Activated B cell treated with CpG ODN at 0.5 μM for 24 hours (primary cell): ENCODE measurements around the gene NDUFS4. TPM values are rescaled to one million over a fixed set of nuclear protein-coding genes. Genes with fewer than 3 reads are reported as not detected.
"Not testable (repeated sequence)": the region's sequence is repeated elsewhere in the genome, so short reads cannot be mapped to it uniquely, and the experiment has no call there.

ENCODE experiments used
- ATAC-seq: fragments of 200-7000 bp; cut with Tn5 transposase; one replicate; pipeline ENCODE4 v1.10.0; 2021; ENCODE audit warnings: low read depth, mild to moderate bottlenecking, moderate library complexity
- CTCF ChIA-PET: fragments of 350-600 bp; sonication (Branson Sonifier 250); formaldehyde crosslinking; loops from one replicate; lab custom pipeline; 2021; ENCODE audit warnings: antibody characterized with exemption; lab: Charles Lee
- POLR2A ChIA-PET: fragments of 350-600 bp; sonication (Branson Sonifier 250); formaldehyde crosslinking; loops from one replicate; lab custom pipeline; 2021; ENCODE audit warnings: antibody characterized with exemption; lab: Charles Lee
- DNase-seq: peaks from one replicate; pipeline ENCODE4 v3.0.0; 2022
- H3K27ac Mint-ChIP-seq: one replicate; pipeline ENCODE4 v1.8.0; 2020; ENCODE audit warnings: mixed read lengths
- H3K27me3 Mint-ChIP-seq: one replicate; pipeline ENCODE4 v1.8.0; 2021; ENCODE audit warnings: mixed read lengths
- H3K36me3 Mint-ChIP-seq: one replicate; pipeline ENCODE4 v1.8.0; 2021; ENCODE audit warnings: low read depth, mixed read lengths
- H3K4me1 Mint-ChIP-seq: one replicate; pipeline ENCODE4 v1.8.0; 2021; ENCODE audit warnings: mixed read lengths
- H3K4me3 Mint-ChIP-seq: one replicate; pipeline ENCODE4 v1.8.0; 2020; ENCODE audit warnings: mild to moderate bottlenecking, mixed read lengths
- H3K9me3 Mint-ChIP-seq: one replicate; pipeline ENCODE4 v1.8.0; 2020; ENCODE audit warnings: mixed read lengths
- CTCF ChIP-seq: fragments of 200-600 bp; IDR thresholded peaks from one replicate; pipeline ENCODE4 v1.8.0; 2022; ENCODE audit warnings: antibody characterized with exemption, mild to moderate bottlenecking
- intact Hi-C: fragments of 100-400 bp; cut with micrococcal nuclease; formaldehyde crosslinking; loops from one replicate; pipeline ENCODE4 v1.15.1; 2024
- total RNA-seq: library from RNA; stranded (reverse); gene quantifications from 2 replicates; pipeline ENCODE4 v1.2.3, GENCODE V29; 2022

NDUFS4 gene
- total RNA-seq, 1 donor from 2014 or later, result 35.6 TPM

- DNase-seq (no peak), ATAC-seq (no peak)
- intact Hi-C loops, result no loop called here
- Mint-ChIP-seq H3K9me3 (peaks cover 4% of the 10 kb centered on the region), H3K27me3 (peaks cover 15% of the 10 kb centered on the region), H3K4me1 (no peaks in the 10 kb centered on the region), H3K36me3 (no peaks in the 10 kb centered on the region), H3K27ac (no peak overlapping the region), H3K4me3 (no peak overlapping the region)
- TF ChIP-seq CTCF, result no peak
- CTCF ChIA-PET, result no interaction called here
- POLR2A ChIA-PET, result no interaction called here
Measured at GRCh38 chr5:53537711-53538110, 22.7 kb upstream of the NDUFS4 start.

DNA sequence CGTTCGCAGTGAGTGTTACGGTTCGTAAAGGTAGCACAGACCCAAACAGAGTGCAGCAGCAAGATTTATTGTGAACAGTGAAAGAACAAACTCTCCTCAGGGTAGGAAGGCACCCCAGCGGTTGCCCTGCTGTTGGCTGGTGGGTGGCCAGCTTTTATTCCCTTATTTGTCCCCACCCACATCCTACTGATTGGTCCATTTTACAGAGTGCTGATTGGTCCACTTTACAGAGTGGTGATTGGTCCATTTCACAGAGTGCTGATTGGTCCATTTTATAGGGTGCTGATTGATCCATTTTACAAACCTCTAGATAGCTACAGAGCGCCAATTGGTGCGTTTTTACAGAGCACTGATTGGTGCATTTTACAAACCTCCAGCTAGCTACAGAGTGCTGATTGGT lies 19.7 kb upstream of the NDUFS4 start:
- H3K36me3 Mint-ChIP-seq, POLR2A ChIA-PET, intact Hi-C loops, CTCF ChIA-PET, H3K27ac Mint-ChIP-seq, H3K4me3 Mint-ChIP-seq, H3K9me3 Mint-ChIP-seq, ATAC-seq, DNase-seq, H3K4me1 Mint-ChIP-seq: not testable (repeated sequence)
- H3K27me3 Mint-ChIP-seq, result peaks cover 22% of the 10 kb centered on the region

DNA sequence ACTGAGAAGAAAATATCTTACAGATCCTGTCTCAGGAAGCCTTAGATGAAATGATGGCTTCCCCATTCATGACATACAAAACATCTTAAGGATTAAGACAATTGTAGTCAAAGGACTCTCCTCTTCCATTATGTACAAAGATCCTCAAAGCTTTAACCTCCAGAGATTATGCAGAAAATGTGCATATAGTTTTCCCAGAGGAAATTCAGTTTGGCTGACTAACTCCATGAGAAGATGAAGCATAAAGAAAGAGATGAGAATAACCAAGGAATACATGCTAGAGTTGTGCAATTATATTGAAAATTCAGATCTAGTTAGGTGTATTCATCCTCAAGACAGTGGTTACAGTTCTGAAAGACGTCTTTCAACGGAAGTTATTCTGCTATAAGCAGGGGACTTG lies 18.6 kb upstream of the NDUFS4 start:
- POLR2A ChIA-PET, result no interaction called here
- Mint-ChIP-seq H3K9me3 (peaks cover 4% of the 10 kb centered on the region), H3K27ac (no peak overlapping the region), H3K27me3 (peaks cover 22% of the 10 kb centered on the region), H3K4me1 (no peaks in the 10 kb centered on the region), H3K4me3 (no peak overlapping the region), H3K36me3 (no peaks in the 10 kb centered on the region)
- CTCF ChIA-PET, result no interaction called here
- DNase-seq (no peak), ATAC-seq (no peak)
- no peak for TF ChIP-seq CTCF
- intact Hi-C loops, result no loop called here

GRCh38 chr5:53542926-53543325 lies 17.5 kb upstream of the NDUFS4 start:
- DNase-seq (no peak), ATAC-seq (no peak)
- H3K27me3 Mint-ChIP-seq, result peaks cover 21% of the 10 kb centered on the region
- peaks cover 4% of the 10 kb centered on the region for H3K9me3 Mint-ChIP-seq
- no peak for TF ChIP-seq CTCF
- H3K4me3 Mint-ChIP-seq, result no peak overlapping the region
- H3K4me1 Mint-ChIP-seq, result no peaks in the 10 kb centered on the region
- CTCF ChIA-PET, result no interaction called here
- intact Hi-C loops, result no loop called here
- H3K27ac Mint-ChIP-seq, result no peak overlapping the region
- POLR2A ChIA-PET, result no interaction called here
- no peaks in the 10 kb centered on the region for H3K36me3 Mint-ChIP-seq

DNA sequence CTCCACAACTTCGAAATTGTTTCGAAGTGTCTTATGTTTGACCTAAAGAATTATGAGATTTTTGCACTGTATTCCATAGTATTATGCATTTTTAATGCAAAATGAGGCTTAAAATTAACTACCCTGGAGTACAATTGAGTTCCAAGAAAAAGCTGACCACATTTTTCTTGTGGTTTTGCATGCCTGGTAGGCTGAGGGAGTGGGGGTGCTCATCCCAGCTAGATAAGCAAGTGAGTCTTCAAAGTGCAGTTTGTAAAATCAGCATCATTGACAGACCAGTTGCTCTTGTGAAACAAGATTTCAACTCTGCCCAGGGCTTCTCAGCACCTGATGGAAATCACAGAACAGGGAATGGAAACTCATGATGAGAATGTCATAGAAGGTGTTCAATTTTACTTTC lies 17.0 kb upstream of the NDUFS4 start:
- DNase-seq, result no peak
- ChIA-PET CTCF (no interaction called here), POLR2A (no interaction called here)
- Mint-ChIP-seq H3K27me3 (peaks cover 20% of the 10 kb centered on the region), H3K4me1 (no peaks in the 10 kb centered on the region), H3K9me3 (peaks cover 4% of the 10 kb centered on the region), H3K36me3 (no peaks in the 10 kb centered on the region), H3K27ac (no peak overlapping the region), H3K4me3 (no peak overlapping the region)
- ATAC-seq, result no peak
- intact Hi-C loops, result no loop called here
- no peak for TF ChIP-seq CTCF

DNA sequence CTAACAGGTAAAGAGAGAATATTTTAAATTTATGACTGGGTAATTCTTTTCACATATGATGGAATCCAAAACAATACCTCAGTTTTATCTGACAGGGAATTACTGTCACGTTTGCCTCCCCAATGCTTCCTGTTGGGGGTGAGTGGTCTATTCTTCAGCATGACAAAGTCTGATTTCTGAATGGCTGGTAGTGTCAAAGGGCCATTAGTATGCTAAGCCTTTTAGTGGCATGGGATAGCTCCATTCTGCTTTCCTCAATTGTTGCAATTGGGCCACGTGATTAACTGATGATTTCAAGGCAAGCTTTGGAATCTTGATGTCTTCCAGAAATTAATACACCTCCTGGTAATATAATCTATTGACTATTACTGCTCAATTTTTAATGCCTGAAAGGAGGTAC lies 14.7 kb upstream of the NDUFS4 start:
- H3K9me3 Mint-ChIP-seq, result peaks cover 1% of the 10 kb centered on the region
- peaks cover 18% of the 10 kb centered on the region for H3K27me3 Mint-ChIP-seq
- H3K4me3 Mint-ChIP-seq, result no peak overlapping the region
- intact Hi-C loops, result no loop called here
- H3K27ac Mint-ChIP-seq, result no peak overlapping the region
- H3K36me3 Mint-ChIP-seq, result no peaks in the 10 kb centered on the region
- TF ChIP-seq CTCF, result no peak
- ChIA-PET CTCF (no interaction called here), POLR2A (no interaction called here)
- no peaks in the 10 kb centered on the region for H3K4me1 Mint-ChIP-seq
- ATAC-seq, result no peak
- no peak for DNase-seq
